Liver (tissue), 9 donors: ENCODE measurements around the gene FAM20C. TPM values are rescaled to one million over a fixed set of nuclear protein-coding genes. Genes with fewer than 3 reads are reported as not detected.
A peak's percentile ranks its signal among the peaks of the same experiment; 100 is the strongest.

Experiments
- DNase-seq: peaks from one replicate; pipeline ENCODE4 v3.0.0-alpha.2; 2017; ENCODE audit warnings: low spot score
- H3K27ac ChIP-seq, 2 donors: one replicate each; pipeline ENCODE4 v1.7.0; 2013; ENCODE audit warnings: inconsistent platforms in 2 of 2, low read length in 2 of 2, control low read depth in 1 of 2, low read depth in 1 of 2, mild to moderate bottlenecking in 1 of 2
- H3K27me3 ChIP-seq, 4 donors: one replicate each; pipeline versions ENCODE4 v1.6.1 to v1.7.0; 2013; ENCODE audit warnings: low read length in 3 of 4, inconsistent platforms in 1 of 4, mild to moderate bottlenecking in 1 of 4, moderate library complexity in 1 of 4; ENCODE audit not compliant: control insufficient read depth in 4 of 4, insufficient read depth in 4 of 4
- H3K36me3 ChIP-seq, 4 donors: one replicate each; pipeline versions ENCODE4 v1.6.1 to v1.7.0; 2013; ENCODE audit warnings: low read length in 3 of 4, mild to moderate bottlenecking in 3 of 4, low read depth in 1 of 4, moderate library complexity in 1 of 4; ENCODE audit not compliant: control insufficient read depth in 4 of 4, insufficient read depth in 3 of 4
- H3K4me1 ChIP-seq, 4 donors: one replicate each; pipeline versions ENCODE4 v1.6.1 to v1.7.0; 2013; ENCODE audit warnings: low read length in 3 of 4, mild to moderate bottlenecking in 3 of 4, moderate library complexity in 1 of 4; ENCODE audit not compliant: control insufficient read depth in 4 of 4, insufficient read depth in 4 of 4
- H3K4me3 ChIP-seq, 3 donors: one replicate each; pipeline versions ENCODE4 v1.6.1 to v1.7.0; 2013; ENCODE audit warnings: low read length in 3 of 3, control low read depth in 1 of 3, low read depth in 1 of 3, mild to moderate bottlenecking in 1 of 3
- H3K9ac ChIP-seq, 2 donors: one replicate each; pipeline ENCODE4 v1.7.0; 2013; ENCODE audit warnings: low read length in 2 of 2, mild to moderate bottlenecking in 2 of 2, moderate library complexity in 2 of 2, control low read depth in 1 of 2, low read depth in 1 of 2
- H3K9me3 ChIP-seq, 4 donors: one replicate each; pipeline versions ENCODE4 v1.6.1 to v1.7.0; 2013; ENCODE audit warnings: low read length in 3 of 4; ENCODE audit not compliant: control insufficient read depth in 4 of 4
- ATF3 ChIP-seq: IDR thresholded peaks from 2 replicates; pipeline ENCODE4 v1.6.1; 2016; ENCODE audit warnings: antibody characterized with exemption
- CTCF ChIP-seq: fragments of 150-350 bp; IDR thresholded peaks from 2 replicates; pipeline ENCODE4 v1.5.1; 2017; ENCODE audit warnings: improper control_type of control experiment, low read depth, low read length; ENCODE audit not compliant: missing input control
- EGR1 ChIP-seq, 2 donors: IDR thresholded peaks; 2 replicates each; pipeline ENCODE4 v1.6.1; 2016 to 2018; ENCODE audit warnings: antibody characterized with exemption in 2 of 2, low read depth in 2 of 2
- FOXA2 ChIP-seq: IDR thresholded peaks from 2 replicates; pipeline ENCODE4 v1.6.1; 2016; ENCODE audit warnings: antibody characterized with exemption
- GABPA ChIP-seq, 2 donors: IDR thresholded peaks in 1 of 2; conservative IDR thresholded peaks in 1 of 2; 2 replicates each; pipeline ENCODE4 v1.6.1; 2016; ENCODE audit warnings: antibody characterized with exemption in 2 of 2, mild to moderate bottlenecking in 1 of 2, moderate library complexity in 1 of 2
- HNF4A ChIP-seq, 2 donors: conservative IDR thresholded peaks; 2 replicates each; pipeline ENCODE4 v1.6.1; 2016; ENCODE audit warnings: antibody characterized with exemption in 2 of 2, mild to moderate bottlenecking in 2 of 2
- HNF4G ChIP-seq: IDR thresholded peaks from 2 replicates; pipeline ENCODE4 v1.6.1; 2016; ENCODE audit warnings: antibody characterized with exemption
- NR2F2 ChIP-seq: IDR thresholded peaks from 2 replicates; pipeline ENCODE4 v1.6.1; 2016; ENCODE audit warnings: antibody characterized with exemption
- RAD21 ChIP-seq, 2 donors: IDR thresholded peaks; 2 replicates each; pipeline ENCODE4 v1.6.1; 2016; ENCODE audit warnings: antibody characterized with exemption in 2 of 2, mild to moderate bottlenecking in 2 of 2
- REST ChIP-seq: IDR thresholded peaks from 2 replicates; pipeline ENCODE4 v1.6.1; 2016; ENCODE audit warnings: antibody characterized with exemption, mild to moderate bottlenecking
- RXRA ChIP-seq, 2 donors: IDR thresholded peaks; 2 replicates each; pipeline ENCODE4 v1.6.1; 2017 to 2018; ENCODE audit warnings: antibody characterized with exemption in 2 of 2, mild to moderate bottlenecking in 1 of 2
- SP1 ChIP-seq: IDR thresholded peaks from 2 replicates; pipeline ENCODE4 v1.6.1; 2018; ENCODE audit warnings: antibody characterized with exemption, mild to moderate bottlenecking
- TAF1 ChIP-seq: conservative IDR thresholded peaks from 2 replicates; pipeline ENCODE4 v1.6.1; 2016; ENCODE audit warnings: antibody characterized with exemption, mild to moderate bottlenecking
- YY1 ChIP-seq: IDR thresholded peaks from 2 replicates; pipeline ENCODE4 v1.6.1; 2016; ENCODE audit warnings: antibody characterized with exemption, mild to moderate bottlenecking
- ZBTB33 ChIP-seq: IDR thresholded peaks from 2 replicates; pipeline ENCODE4 v1.6.1; 2016; ENCODE audit warnings: antibody characterized with exemption
- WGBS: extraction: QIAGEN DNeasy Blood & Tissue Kit; methylation state at CpG from one replicate; pipeline ENCODE4 v1.1.7; 2013; 5-methylcytosine and 5-hydroxymethylcytosine counted together
- polyA plus RNA-seq, 2 donors: library from polyadenylated mRNA; stranded (reverse) in 1 of 2; unstranded in 1 of 2; fragments of 200-250 nt in 1 of 2; fragments of >200 nt in 1 of 2; fragmentation: Nextera tagmentation in 1 of 2; extraction: Ambion mirVana in 1 of 2; gene quantifications; one replicate each; pipeline versions ENCODE4 v1.2.1 to v1.2.3, GENCODE V29; 2013 to 2015
- total RNA-seq, 2 donors: library from RNA; depleted of rRNA; stranded (reverse); fragments of >200 nt; gene quantifications; one replicate each; pipeline ENCODE4 v1.2.3, GENCODE V29; 2014
- donor health status: healthy.
- donor health status: healthy.
- donor health status: healthy.
- donor health status: healthy.
- donor health status: healthy.

FAM20C gene
- total and polyA plus RNA-seq, 4 donors: 13.4 to 40.4 (median 31.5) TPM

- H3K27me3 ChIP-seq: no peaks in the 10 kb centered on the region
- H3K9me3 ChIP-seq: no peaks in the 10 kb centered on the region
- no peak for DNase-seq
- no peak for TF ChIP-seq TAF1
- no peak for TF ChIP-seq ATF3
- TF ChIP-seq SP1: no peak
- TF ChIP-seq YY1: no peak
- TF ChIP-seq RAD21 (IDR thresholded peaks at IDR 0.05): no peak
- no peak for TF ChIP-seq HNF4G
- TF ChIP-seq CTCF: no peak
- TF ChIP-seq REST: no peak
- TF ChIP-seq RXRA (IDR thresholded peaks at IDR 0.05): no peak
- TF ChIP-seq FOXA2: no peak
- TF ChIP-seq GABPA (IDR thresholded peaks at IDR 0.05 in 1 of 2, conservative IDR thresholded peaks at IDR 0.05 in 1 of 2): no peak
- TF ChIP-seq ZBTB33: no peak
- no peak for TF ChIP-seq HNF4A (conservative IDR thresholded peaks at IDR 0.05)
- no peak for TF ChIP-seq NR2F2
- TF ChIP-seq EGR1 (IDR thresholded peaks at IDR 0.05; ENCODE audit: low read depth in 2 of 2): no peak
- no peak overlapping the region for H3K9ac ChIP-seq
- H3K27ac ChIP-seq: peak overlapping the region; percentile 97 to 98
- no peak overlapping the region for H3K4me3 ChIP-seq
- peaks cover 29 to 60% (median 35%) of the 10 kb centered on the region in 4 donors for H3K4me1 ChIP-seq
- WGBS: 85% methylated on average over 43 of the region's 43 CpGs
- peaks cover 0 to 3% (median 1%) of the 10 kb centered on the region in 4 donors for H3K36me3 ChIP-seq
These were observed 40.3 kb downstream of the FAM20C start for GRCh38 chr7:232410-233248.
